HG03135 (cell line): Measurements from ENCODE around the gene MYH9.

ENCODE experiments used
- ATAC-seq: cut with Tn5 transposase; IDR thresholded peaks from one replicate; pipeline ENCODE4 v1.9.1; 2021; ENCODE audit warnings: mild to moderate bottlenecking, moderate library complexity; ENCODE audit not compliant: unreplicated experiment

The MYH9 gene

DNA sequence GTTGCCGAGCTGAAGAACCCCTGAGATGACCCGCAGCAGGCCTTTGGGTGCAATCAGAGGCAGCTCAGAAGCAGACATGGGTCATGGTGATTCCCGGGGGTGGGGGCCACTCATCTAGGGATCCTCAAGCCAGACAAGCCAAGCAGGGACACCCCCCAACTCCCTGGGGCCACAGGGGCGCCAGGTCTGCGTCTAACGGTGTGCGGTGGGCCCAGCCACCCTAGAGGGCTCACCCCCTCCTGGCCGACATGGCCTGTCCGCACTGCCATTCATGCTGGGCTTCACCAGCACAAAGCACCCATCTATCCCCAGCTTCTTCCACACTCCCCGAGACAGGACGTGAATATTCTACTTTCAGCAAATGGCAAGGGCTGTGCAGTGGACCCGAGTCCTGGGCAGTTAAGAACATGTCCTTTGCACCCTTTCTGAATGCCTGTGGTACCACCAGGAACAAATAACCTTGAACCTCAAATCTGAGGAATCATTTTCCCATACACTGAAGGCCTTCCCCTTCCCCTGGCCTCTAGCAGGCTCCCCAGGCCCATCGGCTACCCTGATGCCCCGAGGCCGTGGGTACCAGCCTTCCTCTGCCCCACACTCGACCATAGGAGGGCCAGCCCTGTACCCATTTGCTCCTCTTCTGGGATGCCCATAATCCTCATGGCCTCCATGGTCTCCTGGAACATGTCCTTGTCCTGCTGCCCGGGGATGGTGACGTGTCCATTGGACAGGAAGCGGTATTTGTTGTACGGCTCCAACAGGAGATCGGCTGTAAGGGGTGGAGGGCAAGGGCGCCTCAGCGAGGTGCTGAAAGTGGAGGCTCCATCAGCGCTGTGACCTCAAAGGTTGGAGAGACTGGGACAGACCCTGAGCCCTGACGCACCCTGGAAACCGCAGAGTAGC lies 67.9 kb downstream of the MYH9 start:
- no peak for ATAC-seq

- no peak for ATAC-seq
Observed at GRCh38 chr22:36318442-36318841, 69.3 kb downstream of the MYH9 start.

DNA sequence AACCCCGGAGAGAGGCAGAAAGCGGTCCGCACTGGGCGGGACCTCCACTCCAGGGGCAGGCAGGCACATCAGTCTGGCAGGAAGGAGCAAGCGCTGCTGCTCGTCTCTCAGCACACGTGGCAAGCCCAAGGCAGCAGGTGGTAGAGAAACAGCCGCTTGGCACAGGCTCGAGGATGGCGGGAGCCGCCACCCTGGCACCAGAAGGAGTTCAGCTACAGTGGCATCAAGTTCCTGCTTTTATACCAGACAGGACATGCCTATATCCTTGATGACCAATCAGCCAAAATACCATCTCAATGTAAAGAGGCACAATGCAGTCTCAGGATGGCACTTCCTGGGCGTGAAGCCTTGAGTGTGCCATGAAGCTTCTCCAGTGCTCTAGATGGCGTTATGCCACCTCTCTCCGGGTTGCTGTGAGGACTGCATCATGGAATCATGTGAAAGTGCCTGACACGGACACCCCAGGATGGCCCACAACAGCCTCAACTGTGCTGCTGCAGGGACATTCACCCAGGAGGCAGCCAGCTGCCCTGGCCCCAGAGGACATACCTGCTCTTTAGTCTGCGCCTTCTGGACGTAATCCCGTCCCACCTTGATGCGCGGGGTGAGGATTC lies 70.0 kb downstream of the MYH9 start:
- no peak for ATAC-seq

GRCh38 chr22:36316419-36316818 lies 71.3 kb downstream of the MYH9 start:
- ATAC-seq = no peak

GRCh38 chr22:36315325-36315724 lies 72.4 kb downstream of the MYH9 start:
- no peak for ATAC-seq

DNA sequence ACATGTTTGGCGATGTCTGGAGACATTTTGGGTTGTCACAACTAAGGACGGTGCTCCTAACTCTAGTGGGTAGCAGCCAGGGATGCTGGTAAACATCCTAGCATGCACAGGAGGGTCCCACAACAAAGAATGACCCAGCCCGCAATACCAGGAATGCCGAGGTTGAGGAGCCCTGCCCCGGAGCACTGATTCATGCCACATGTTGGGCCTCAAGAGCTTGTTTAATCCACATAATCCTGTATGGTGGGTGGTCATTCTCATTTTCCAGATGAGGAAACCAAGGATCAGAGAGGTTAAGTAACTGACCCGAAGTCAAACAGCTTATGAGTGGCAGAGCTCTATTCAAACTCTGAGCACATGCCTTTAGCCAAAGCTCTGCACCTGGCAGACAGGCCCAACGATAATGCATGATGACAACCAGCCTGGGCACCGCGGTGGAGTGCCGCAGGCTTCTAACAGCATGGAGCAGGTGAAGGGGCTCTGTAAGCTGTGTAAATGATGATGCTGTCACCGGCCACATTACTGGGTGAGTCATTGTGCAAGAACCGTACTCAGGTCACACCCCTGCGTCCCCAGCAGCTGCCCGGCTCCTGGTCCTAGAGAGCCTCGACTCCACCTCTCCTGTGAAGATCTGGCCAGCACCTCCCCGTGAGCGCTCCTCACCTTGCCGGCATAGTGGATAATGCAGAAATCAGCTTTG lies 76.2 kb downstream of the MYH9 start:
- no peak for ATAC-seq

DNA sequence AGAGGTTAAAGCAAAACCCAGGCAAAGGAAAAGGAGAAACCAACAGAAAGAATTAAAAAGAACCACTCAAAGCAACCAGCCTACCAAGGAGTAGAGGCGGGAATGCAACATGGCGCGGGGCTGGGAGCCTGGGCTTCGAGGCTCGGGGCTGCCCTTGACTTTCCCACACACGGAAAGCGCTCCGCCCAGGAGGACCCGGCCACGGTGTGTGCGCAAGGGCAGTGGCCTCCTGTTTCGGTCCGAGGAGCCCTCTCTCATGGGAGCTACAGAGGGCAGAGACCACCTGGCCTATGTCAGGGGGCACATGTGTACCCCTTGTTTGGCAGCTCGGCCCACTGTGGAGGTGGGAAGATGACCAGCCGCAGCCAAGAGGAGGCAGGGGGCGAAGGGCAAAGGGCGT lies 78.9 kb downstream of the MYH9 start:
- ATAC-seq = no peak

DNA sequence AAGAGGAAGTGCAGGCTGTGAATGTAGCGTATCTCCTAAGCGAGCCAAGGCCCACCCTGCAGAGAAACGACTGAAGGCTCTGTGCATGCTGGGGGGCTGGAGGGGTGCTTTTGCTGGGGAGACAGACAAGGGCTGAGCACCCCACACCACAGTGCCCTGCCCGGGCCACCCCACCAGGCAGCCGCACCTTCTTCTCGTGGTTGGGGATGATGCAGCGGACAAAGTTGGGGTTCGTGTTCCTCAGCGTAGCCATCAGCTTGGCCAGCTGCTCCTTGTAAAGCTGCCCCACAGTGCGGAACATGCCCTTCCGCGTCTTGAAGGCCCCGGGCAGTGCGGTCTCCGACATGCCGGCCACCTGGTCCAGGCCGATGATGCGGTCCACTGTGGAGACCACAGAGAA lies 81.5 kb downstream of the MYH9 start:
- ATAC-seq = no peak

DNA sequence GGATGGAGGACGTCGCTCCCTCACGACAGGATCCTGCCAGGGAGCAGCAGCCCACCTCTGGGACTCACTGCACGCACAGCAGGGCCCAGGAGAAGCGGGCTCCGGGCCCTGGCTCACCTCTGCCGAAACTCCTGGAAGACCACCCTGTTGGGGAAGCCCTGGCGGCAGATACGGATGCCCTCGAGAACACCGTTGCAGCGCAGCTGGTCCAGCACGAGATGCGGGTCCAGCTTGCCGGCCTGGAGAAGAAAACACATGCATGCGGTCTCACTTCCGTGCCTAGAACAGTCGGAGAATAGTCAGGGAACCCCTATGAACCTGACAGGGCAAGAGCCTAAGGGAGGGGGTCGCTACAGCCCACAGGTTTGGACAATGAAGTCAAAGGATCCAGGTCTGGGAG lies 82.0 kb downstream of the MYH9 start:
- no peak for ATAC-seq

- ATAC-seq = no peak
Observed at GRCh38 chr22:36304429-36304828, 83.3 kb downstream of the MYH9 start.

GRCh38 chr22:36303874-36304273 lies 83.9 kb downstream of the MYH9 start:
- no peak for ATAC-seq

DNA sequence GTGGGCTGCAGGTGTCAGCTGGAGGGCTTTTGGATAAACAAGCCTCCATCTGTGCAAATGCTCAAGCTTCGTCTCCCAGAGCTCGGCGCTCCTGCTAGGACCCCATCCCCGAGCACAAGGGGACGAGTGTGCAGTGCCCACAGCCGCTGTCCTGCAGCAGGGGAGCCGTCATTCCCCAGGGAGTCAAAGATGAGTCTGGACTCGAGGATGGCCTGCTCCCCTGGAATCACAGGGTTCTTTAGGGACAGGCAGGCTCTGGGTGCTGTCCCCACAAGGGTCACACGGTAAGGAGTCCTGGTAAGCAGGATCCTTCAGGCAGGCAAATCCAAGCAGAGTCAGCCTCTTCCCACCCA lies 84.7 kb downstream of the MYH9 start:
- ATAC-seq = no peak

- no peak for ATAC-seq
Observed at GRCh38 chr22:36302439-36303114, 85.2 kb downstream of the MYH9 start.

DNA sequence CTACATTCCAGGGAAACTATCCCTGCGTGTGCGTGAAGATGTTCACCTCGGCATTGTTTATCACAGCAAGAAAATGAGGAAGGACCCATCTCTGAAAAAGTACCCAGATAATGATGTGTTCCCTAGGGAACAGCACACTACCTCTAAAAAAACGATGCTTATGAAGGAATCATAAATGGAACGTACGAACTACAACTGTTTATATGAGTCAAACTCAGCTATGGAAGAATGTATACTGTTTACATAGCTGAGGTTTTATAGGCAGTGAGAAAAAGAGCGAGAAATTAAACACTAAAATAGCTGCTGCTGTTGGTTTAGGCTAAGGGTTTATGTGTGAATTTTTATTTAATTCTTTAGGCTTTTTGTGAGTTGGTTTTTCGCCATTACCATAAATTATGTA lies 85.9 kb downstream of the MYH9 start:
- ATAC-seq = no peak

DNA sequence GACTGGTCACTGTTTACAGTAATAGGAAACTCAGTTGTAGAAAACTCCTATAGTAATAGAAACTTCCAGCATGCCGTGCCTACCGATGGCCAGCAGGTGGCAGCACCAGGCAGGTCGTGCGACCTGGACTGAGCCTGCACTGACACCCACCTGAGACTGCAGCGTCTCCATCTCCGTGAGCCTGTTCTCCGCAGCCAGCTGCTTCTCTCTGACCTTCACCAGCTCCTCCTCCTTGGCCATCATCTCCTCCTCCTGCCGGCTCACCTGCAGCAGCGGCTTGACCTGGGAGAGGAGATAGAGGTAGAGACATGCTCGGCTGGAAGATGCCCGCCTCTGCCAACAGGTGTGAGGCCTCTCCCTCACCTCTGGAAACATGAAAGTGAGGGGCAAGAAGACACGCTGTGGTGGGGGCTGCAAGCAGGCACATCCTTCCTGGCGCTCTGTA lies 86.4 kb downstream of the MYH9 start:
- no peak for ATAC-seq

- no peak for ATAC-seq
Observed at GRCh38 chr22:36300396-36301212, 87.2 kb downstream of the MYH9 start.

DNA sequence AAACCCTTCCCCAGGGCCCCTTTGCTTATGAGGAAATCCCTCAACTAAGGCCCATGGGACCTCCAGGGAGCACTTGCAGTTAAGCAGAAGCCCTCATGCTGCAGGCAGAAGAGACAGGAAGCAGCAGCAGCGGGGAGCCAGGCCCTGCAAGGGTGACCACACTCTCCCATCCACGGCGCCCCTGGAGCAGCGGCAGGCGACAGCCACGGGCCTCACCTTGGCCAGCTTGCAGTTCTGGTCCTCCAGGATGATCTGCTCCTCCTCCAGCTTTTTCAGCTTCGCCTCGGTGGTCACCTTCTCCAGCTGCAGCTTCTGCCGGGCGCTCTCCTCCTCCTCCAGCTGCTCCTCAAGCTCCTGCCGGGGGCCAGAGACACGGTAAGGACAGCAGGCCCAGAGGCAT lies 87.9 kb downstream of the MYH9 start:
- no peak for ATAC-seq

- no peak for ATAC-seq
Observed at GRCh38 chr22:36299295-36299694, 88.5 kb downstream of the MYH9 start.

DNA sequence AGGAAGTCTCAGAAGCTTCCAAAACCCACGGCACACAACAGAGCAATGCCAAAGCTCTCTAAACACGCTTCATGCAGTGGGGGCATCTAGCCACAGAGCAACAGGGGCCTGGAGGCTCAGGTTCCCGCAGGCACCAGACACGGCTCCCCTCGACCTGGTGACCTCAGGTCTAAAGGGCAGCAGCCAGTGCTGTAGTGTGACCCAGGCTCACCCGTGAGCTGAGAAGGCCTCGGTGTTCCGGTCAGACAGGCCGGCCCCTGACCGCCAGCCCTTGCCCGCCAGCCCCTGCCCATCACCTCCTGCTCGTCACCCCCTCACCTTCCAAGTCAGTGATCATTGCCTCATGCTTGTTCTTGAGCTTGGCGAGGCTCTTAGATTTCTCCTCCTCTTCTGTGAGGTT lies 89.2 kb downstream of the MYH9 start:
- no peak for ATAC-seq

- no peak for ATAC-seq
Observed at GRCh38 chr22:36298118-36298517, 89.6 kb downstream of the MYH9 start.

GRCh38 chr22:36297568-36297967 lies 90.2 kb downstream of the MYH9 start:
- no peak for ATAC-seq
